ENCODE measurements around the gene RALB.

Gene RALB

DNA sequence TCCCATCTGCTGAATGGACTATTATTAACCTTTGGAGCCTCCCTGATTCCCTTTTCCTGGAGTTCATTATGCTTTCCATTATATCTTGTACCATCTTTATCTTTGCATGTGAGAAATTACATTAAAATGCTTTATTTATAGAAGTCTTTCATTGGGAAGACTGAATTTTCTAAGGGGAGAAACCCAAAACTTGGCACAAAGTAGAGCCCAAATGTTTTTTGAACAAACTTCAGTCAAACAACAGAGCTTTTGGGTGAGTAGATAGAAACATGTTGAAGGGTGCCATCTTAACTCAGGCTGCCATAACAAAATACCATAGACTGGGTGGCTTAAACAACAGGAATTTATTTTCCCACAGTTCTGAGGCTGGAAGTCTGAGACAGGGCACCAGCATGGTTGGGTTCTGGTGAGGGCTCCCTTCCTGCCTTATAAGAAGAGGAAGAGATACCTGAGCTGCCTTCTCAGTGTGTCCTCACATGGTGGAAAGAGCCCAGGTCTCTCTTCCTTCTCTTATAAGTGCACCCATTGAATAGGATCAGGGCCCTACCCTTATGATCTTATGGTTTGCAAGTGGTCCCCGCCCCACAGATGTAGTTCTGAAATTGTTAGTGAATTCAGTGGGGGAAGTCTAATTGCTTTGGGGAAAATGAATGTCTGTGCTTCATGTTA is 19.2 kb downstream of the RALB start:
- H3K4me1 ChIP-seq (ENCODE audit: low read length) = peaks cover 14% of the 10 kb centered on the region
- no peak overlapping the region for H3K9ac ChIP-seq (ENCODE audit: low read length)
- no peaks in the 10 kb centered on the region for H3K79me2 ChIP-seq (ENCODE audit: low read length)
- no peaks in the 10 kb centered on the region for H3K9me3 ChIP-seq (ENCODE audit: insufficient read depth, low read length)
- H3K4me3 ChIP-seq (ENCODE audit: low read length) = no peak overlapping the region
- no peaks in the 10 kb centered on the region for H4K20me1 ChIP-seq (ENCODE audit: insufficient read depth, low read length)
- no peak overlapping the region for H2AFZ ChIP-seq (ENCODE audit: low read depth, low read length)
- no peak overlapping the region for H3K4me2 ChIP-seq (ENCODE audit: low read length)
- no peak for TF ChIP-seq EZH2phosphoT487 (IDR thresholded peaks at IDR 0.05; ENCODE audit: low read depth)
- TF ChIP-seq, protein P1, sequence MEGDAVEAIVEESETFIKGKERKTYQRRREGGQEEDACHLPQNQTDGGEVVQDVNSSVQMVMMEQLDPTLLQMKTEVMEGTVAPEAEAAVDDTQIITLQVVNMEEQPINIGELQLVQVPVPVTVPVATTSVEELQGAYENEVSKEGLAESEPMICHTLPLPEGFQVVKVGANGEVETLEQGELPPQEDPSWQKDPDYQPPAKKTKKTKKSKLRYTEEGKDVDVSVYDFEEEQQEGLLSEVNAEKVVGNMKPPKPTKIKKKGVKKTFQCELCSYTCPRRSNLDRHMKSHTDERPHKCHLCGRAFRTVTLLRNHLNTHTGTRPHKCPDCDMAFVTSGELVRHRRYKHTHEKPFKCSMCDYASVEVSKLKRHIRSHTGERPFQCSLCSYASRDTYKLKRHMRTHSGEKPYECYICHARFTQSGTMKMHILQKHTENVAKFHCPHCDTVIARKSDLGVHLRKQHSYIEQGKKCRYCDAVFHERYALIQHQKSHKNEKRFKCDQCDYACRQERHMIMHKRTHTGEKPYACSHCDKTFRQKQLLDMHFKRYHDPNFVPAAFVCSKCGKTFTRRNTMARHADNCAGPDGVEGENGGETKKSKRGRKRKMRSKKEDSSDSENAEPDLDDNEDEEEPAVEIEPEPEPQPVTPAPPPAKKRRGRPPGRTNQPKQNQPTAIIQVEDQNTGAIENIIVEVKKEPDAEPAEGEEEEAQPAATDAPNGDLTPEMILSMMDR (IDR thresholded peaks at IDR 0.05; ENCODE audit: low read depth, low read length) = no peak
- no peaks in the 10 kb centered on the region for H3K36me3 ChIP-seq (replicated peaks; ENCODE audit: low read depth, low read length)
- H3K27me3 ChIP-seq (ENCODE audit: low read depth, low read length) = no peaks in the 10 kb centered on the region
- H3K27ac ChIP-seq (ENCODE audit: low read length) = no peak overlapping the region

DNA sequence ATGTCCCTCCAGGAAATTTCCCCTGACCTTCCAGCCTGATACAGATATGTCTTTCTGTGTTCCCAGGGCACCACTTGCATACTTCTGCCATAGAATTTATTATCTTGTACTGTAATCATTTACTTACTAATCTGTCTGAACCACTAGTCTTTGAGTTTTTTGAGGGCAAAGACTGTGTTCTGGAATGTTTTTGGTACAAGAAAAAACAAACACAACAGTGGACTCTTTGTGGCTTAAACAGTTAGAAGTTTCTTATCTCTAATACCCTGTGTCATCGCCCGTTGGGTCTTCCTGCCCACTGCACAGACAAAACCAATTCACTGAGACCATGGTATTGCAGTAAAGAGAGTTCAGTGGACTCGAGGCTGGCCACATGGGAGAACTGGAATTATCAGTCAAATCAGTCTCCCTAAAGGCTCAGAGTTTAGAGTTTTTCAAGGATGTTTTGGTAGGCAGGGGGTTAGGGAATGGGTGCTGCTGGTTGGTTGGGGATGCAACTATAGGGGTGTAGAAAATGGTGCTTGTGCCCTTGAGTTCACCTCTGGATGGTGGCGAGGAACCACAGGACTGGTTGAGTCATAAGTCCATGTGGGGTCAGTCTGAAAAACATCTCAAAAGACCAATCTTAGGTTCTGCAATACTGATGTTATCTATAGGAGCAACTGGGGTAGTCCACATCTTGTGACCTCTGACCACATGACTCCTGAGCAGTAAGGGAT is 20.3 kb downstream of the RALB start:
- Histone ChIP-seq H2AFZ (ENCODE audit: low read depth, low read length) (no peak overlapping the region), H3K27me3 (ENCODE audit: low read depth, low read length) (no peaks in the 10 kb centered on the region), H3K4me1 (ENCODE audit: low read length) (peaks cover 7% of the 10 kb centered on the region; the same call in 1 of the 2 replicates), H3K9me3 (ENCODE audit: insufficient read depth, low read length) (no peaks in the 10 kb centered on the region), H4K20me1 (ENCODE audit: insufficient read depth, low read length) (no peaks in the 10 kb centered on the region), H3K4me2 (ENCODE audit: low read length) (no peak overlapping the region), H3K36me3 (replicated peaks; ENCODE audit: low read depth, low read length) (no peaks in the 10 kb centered on the region), H3K9ac (ENCODE audit: low read length) (no peak overlapping the region), H3K79me2 (ENCODE audit: low read length) (no peaks in the 10 kb centered on the region), H3K27ac (ENCODE audit: low read length) (no peak overlapping the region), H3K4me3 (ENCODE audit: low read length) (no peak overlapping the region)
- no peak for TF ChIP-seq EZH2phosphoT487 (IDR thresholded peaks at IDR 0.05; ENCODE audit: low read depth)
- TF ChIP-seq, protein P1 (IDR thresholded peaks at IDR 0.05; ENCODE audit: low read depth, low read length) = no peak

DNA sequence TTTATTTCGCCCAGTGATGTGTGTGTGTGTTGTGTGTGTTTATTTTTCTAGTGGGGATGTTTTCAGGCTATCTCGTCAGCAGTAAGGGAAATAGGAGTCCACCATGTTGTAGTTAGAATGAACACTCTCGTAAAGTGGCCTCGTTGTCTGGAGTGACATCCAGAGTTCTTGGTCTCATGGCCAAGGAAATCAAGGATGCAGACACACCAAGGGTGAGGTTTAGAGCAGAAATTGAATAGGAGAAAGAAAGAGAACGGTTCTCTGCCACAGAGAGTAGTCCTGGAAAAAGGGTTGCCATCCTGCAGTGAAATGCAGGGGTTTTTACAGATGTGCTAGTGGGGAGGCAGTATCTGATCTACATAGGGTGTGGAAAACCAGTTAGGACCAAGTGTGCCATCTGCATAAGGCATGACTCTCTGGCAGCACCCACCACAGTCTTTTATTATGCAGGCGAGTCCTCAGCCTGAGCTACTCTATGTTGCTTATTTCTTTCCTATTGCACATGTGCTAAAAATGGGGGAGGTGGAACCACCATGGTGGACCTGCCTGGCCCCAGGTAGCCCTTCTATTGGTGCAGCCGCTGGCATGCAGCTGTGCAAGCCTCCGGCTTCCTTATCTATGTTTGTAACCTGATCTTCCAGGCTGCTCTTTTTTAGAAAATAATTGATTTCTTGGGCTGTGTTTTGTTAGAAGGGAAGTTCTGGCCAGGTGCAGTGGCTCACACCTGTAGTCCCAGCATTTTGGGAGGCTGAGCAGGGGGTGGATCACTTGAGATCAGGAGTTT is 23.2 kb downstream of the RALB start:
- Histone ChIP-seq H3K27me3 (ENCODE audit: low read depth, low read length) (no peaks in the 10 kb centered on the region), H2AFZ (ENCODE audit: low read depth, low read length) (no peak overlapping the region), H3K9ac (ENCODE audit: low read length) (no peak overlapping the region), H3K9me3 (ENCODE audit: insufficient read depth, low read length) (no peaks in the 10 kb centered on the region), H3K4me2 (ENCODE audit: low read length) (no peak overlapping the region), H3K4me3 (ENCODE audit: low read length) (no peak overlapping the region), H3K27ac (ENCODE audit: low read length) (no peak overlapping the region), H3K79me2 (ENCODE audit: low read length) (no peaks in the 10 kb centered on the region), H3K36me3 (replicated peaks; ENCODE audit: low read depth, low read length) (no peaks in the 10 kb centered on the region), H3K4me1 (ENCODE audit: low read length) (peaks cover 7% of the 10 kb centered on the region; the same call in 1 of the 2 replicates), H4K20me1 (ENCODE audit: insufficient read depth, low read length) (no peaks in the 10 kb centered on the region)
- no peak for TF ChIP-seq EZH2phosphoT487 (IDR thresholded peaks at IDR 0.05; ENCODE audit: low read depth)
- TF ChIP-seq, protein P1 (IDR thresholded peaks at IDR 0.05; ENCODE audit: low read depth, low read length) = no peak
